Vagina (tissue), 2 donors: ENCODE results near the gene CCDC63.

Source experiments
- CTCF ChIP-seq, 3 experiments: fragments of 450-650 bp in 2 of 3; fragments of 200-600 bp in 1 of 3; sonication (generic) in 1 of 3; IDR thresholded peaks; one replicate each; pipeline ENCODE4 v1.5.1; 2017 to 2019; ENCODE audit warnings: antibody characterized with exemption in 3 of 3, mild to moderate bottlenecking in 2 of 3, moderate library complexity in 2 of 3
- POLR2A ChIP-seq, 2 donors: fragments of 450-650 bp; IDR thresholded peaks; one replicate each; pipeline ENCODE4 v1.6.1; 2017; ENCODE audit warnings: antibody characterized with exemption in 2 of 2, mild to moderate bottlenecking in 2 of 2, moderate library complexity in 2 of 2

GRCh38 chr12:110858848-110859247 is 12.1 kb downstream of the CCDC63 start:
- TF ChIP-seq POLR2A (IDR thresholded peaks at IDR 0.05) (no peak), CTCF (IDR thresholded peaks at IDR 0.05) (no peak)
